Measurements from ENCODE around the gene CDON.

The CDON gene

GRCh38 chr11:125945797-125946520, 116.7 kb downstream of the CDON start, which contains the start of gene VSIG10L2:
VSIG10L2 (plus strand) TSS chr11:125946044; CDS start chr11:125946056, 12 bp downstream.
- TF ChIP-seq FOXP2 (optimal IDR thresholded peaks at IDR 0.05; ENCODE audit: control extremely low read depth, extremely low read length, insufficient read depth) (no peak), POLR2AphosphoS5 (IDR thresholded peaks at IDR 0.05; ENCODE audit: borderline replicate concordance, low read depth, low read length) (no peak), EZH2 (IDR thresholded peaks at IDR 0.05) (no peak)
- DNase-seq (ENCODE audit: low read depth, low spot score) = no peak
- H3K9me3 ChIP-seq (ENCODE audit: low read depth, low read length) = no peaks in the 10 kb centered on the region
- no peak within 1 kb of the TSS for H3K27ac ChIP-seq
- no peak within 1 kb of the TSS for H3K9ac ChIP-seq (ENCODE audit: insufficient read length)
- H3K4me3 ChIP-seq = no peak within 1 kb of the TSS
- H3K36me3 ChIP-seq (ENCODE audit: insufficient read depth, low read length) = no peaks in the 10 kb centered on the region

GRCh38 chr11:125945011-125945796, 117.5 kb downstream of the CDON start:
- H3K9ac ChIP-seq (ENCODE audit: insufficient read length) = no peak overlapping the region
- no peak overlapping the region for H3K27ac ChIP-seq
- no peaks in the 10 kb centered on the region for H3K9me3 ChIP-seq (ENCODE audit: low read depth, low read length)
- no peaks in the 10 kb centered on the region for H3K36me3 ChIP-seq (ENCODE audit: insufficient read depth, low read length)
- H3K4me3 ChIP-seq = no peak overlapping the region
- no peak for DNase-seq (ENCODE audit: low read depth, low spot score)
- TF ChIP-seq EZH2 (IDR thresholded peaks at IDR 0.05) (no peak), FOXP2 (optimal IDR thresholded peaks at IDR 0.05; ENCODE audit: control extremely low read depth, extremely low read length, insufficient read depth) (no peak), POLR2AphosphoS5 (IDR thresholded peaks at IDR 0.05; ENCODE audit: borderline replicate concordance, low read depth, low read length) (no peak)

DNA sequence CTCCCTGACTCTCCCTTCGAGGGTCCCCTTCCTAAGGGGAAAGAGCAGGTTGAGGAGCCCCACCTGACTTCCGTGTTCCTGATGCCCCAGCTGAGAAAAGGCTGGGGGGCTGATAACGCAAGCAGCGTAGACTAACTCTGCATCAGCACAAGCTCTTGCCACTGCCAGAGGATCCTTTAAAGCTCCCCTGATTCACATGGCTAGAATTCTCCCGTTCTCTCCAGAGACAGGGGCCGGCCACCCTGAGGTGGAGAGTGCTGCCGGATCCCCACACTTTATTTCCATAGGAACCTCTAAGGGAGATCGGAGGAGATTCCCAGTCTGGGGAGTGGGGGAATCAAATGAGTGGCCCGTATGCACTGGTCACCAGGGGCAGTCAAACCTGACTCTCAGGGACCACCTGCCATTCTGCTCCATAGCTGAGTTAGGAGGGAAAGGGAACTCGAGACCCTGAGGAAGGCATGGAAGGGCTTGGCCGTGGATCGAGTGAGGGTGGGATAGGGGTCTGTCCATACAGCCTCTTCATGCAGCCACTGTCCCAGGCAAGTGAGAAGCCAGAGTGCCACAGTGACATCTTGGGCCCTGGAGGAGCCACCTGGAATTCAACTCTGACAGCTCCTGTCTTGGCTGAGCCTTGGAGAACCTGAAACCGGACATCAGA, 118.2 kb downstream of the CDON start:
- no peaks in the 10 kb centered on the region for H3K36me3 ChIP-seq (ENCODE audit: insufficient read depth, low read length)
- no peak overlapping the region for H3K4me3 ChIP-seq
- DNase-seq (ENCODE audit: low read depth, low spot score) = no peak
- no peaks in the 10 kb centered on the region for H3K9me3 ChIP-seq (ENCODE audit: low read depth, low read length)
- H3K27ac ChIP-seq = no peak overlapping the region
- H3K9ac ChIP-seq (ENCODE audit: insufficient read length) = no peak overlapping the region
- no peak for TF ChIP-seq FOXP2 (optimal IDR thresholded peaks at IDR 0.05; ENCODE audit: control extremely low read depth, extremely low read length, insufficient read depth)
- no peak for TF ChIP-seq EZH2 (IDR thresholded peaks at IDR 0.05)
- no peak for TF ChIP-seq POLR2AphosphoS5 (IDR thresholded peaks at IDR 0.05; ENCODE audit: borderline replicate concordance, low read depth, low read length)

- H3K36me3 ChIP-seq (ENCODE audit: insufficient read depth, low read length) = no peaks in the 10 kb centered on the region
- no peak overlapping the region for H3K9ac ChIP-seq (ENCODE audit: insufficient read length)
- no peak overlapping the region for H3K4me3 ChIP-seq
- H3K9me3 ChIP-seq (ENCODE audit: low read depth, low read length) = no peaks in the 10 kb centered on the region
- TF ChIP-seq EZH2 (IDR thresholded peaks at IDR 0.05) (no peak), POLR2AphosphoS5 (IDR thresholded peaks at IDR 0.05; ENCODE audit: borderline replicate concordance, low read depth, low read length) (no peak), FOXP2 (optimal IDR thresholded peaks at IDR 0.05; ENCODE audit: control extremely low read depth, extremely low read length, insufficient read depth) (no peak)
- no peak for DNase-seq (ENCODE audit: low read depth, low spot score)
- no peak overlapping the region for H3K27ac ChIP-seq
Observed at GRCh38 chr11:125943661-125944349, 118.9 kb downstream of the CDON start.

DNA sequence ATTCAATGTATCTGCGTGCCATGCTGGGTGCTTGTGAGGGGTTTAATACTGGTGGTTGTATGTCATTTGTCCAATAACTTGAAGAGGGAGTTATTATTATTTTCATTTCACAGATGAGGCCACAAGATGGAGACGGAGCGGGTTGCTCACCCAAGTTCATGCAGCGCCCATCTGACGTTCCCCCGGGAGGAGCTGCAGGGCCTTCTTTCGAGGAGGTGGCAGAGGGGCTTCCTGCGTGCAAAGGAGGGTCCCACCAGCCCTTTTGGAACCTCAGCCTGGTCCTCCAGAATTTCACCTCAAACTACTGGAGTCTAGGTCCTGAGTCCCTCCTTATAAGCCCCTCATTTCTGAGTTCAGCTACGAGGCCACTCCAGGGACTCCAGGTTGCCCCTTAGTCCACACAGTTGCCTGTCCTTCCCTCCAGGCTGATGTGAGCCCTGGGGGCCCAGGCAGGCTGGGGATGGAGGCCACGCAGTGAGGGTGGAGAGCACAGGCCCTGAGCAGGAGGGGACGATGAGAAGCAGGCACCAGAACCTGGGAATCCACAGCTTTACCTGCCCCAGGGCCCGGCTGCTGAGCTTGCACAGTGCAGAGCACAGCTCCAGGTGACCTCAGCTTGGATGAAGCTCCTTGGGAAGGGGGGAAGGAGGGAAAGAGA, 119.8 kb downstream of the CDON start:
- Histone ChIP-seq H3K36me3 (ENCODE audit: insufficient read depth, low read length) (no peaks in the 10 kb centered on the region), H3K9ac (ENCODE audit: insufficient read length) (no peak overlapping the region), H3K4me3 (no peak overlapping the region), H3K9me3 (ENCODE audit: low read depth, low read length) (no peaks in the 10 kb centered on the region), H3K27ac (no peak overlapping the region)
- TF ChIP-seq POLR2AphosphoS5 (IDR thresholded peaks at IDR 0.05; ENCODE audit: borderline replicate concordance, low read depth, low read length) (no peak), EZH2 (IDR thresholded peaks at IDR 0.05) (no peak), FOXP2 (optimal IDR thresholded peaks at IDR 0.05; ENCODE audit: control extremely low read depth, extremely low read length, insufficient read depth) (no peak)
- no peak for DNase-seq (ENCODE audit: low read depth, low spot score)

GRCh38 chr11:125941619-125942611, 120.8 kb downstream of the CDON start:
- H3K36me3 ChIP-seq (ENCODE audit: insufficient read depth, low read length) = no peaks in the 10 kb centered on the region
- no peak for DNase-seq (ENCODE audit: low read depth, low spot score)
- TF ChIP-seq EZH2 (IDR thresholded peaks at IDR 0.05) (no peak), POLR2AphosphoS5 (IDR thresholded peaks at IDR 0.05; ENCODE audit: borderline replicate concordance, low read depth, low read length) (no peak), FOXP2 (optimal IDR thresholded peaks at IDR 0.05; ENCODE audit: control extremely low read depth, extremely low read length, insufficient read depth) (no peak)
- no peaks in the 10 kb centered on the region for H3K9me3 ChIP-seq (ENCODE audit: low read depth, low read length)
- no peak overlapping the region for H3K9ac ChIP-seq (ENCODE audit: insufficient read length)
- H3K4me3 ChIP-seq = no peak overlapping the region
- no peak overlapping the region for H3K27ac ChIP-seq

DNA sequence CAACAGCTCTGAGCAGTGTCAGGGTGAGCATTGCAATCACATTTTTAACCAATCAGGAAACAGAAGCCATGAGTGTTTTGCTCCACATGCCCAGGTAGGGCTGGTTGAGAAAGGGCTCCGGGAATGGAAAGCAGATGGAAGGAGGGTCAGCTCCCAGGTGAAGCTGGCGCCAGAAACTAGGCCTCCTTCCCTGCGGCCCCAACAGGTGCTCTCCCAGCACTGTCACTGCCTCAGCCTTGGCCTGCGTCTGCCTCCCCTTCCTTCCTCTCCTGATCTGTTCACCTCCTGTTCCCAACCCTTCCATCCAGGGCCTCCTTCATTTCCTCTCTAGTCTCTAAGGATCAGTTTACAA, 121.4 kb downstream of the CDON start:
- no peak for TF ChIP-seq FOXP2 (optimal IDR thresholded peaks at IDR 0.05; ENCODE audit: control extremely low read depth, extremely low read length, insufficient read depth)
- H3K9me3 ChIP-seq (ENCODE audit: low read depth, low read length) = no peaks in the 10 kb centered on the region
- no peaks in the 10 kb centered on the region for H3K36me3 ChIP-seq (ENCODE audit: insufficient read depth, low read length)
- no peak overlapping the region for H3K4me3 ChIP-seq
- no peak for DNase-seq (ENCODE audit: low read depth, low spot score)
- H3K27ac ChIP-seq = no peak overlapping the region
- H3K9ac ChIP-seq (ENCODE audit: insufficient read length) = no peak overlapping the region

All from SK-N-MC (cell line).